HepG2 (cell line): ENCODE measurements around the gene SLC45A1.

Source experiments
- JUNB ChIP-seq: sonication (generic); formaldehyde crosslinking; IDR thresholded peaks from 2 replicates; pipeline ENCODE4 v1.8.0; 2022; ENCODE audit warnings: missing genetic modification reagents, mild to moderate bottlenecking, borderline replicate concordance
- TF ChIP-seq, protein P1 (sequence below): sonication (generic); formaldehyde crosslinking; IDR thresholded peaks from 2 replicates; pipeline ENCODE4 v1.5.0; 2020; ENCODE audit warnings: missing genetic modification reagents

DNA sequence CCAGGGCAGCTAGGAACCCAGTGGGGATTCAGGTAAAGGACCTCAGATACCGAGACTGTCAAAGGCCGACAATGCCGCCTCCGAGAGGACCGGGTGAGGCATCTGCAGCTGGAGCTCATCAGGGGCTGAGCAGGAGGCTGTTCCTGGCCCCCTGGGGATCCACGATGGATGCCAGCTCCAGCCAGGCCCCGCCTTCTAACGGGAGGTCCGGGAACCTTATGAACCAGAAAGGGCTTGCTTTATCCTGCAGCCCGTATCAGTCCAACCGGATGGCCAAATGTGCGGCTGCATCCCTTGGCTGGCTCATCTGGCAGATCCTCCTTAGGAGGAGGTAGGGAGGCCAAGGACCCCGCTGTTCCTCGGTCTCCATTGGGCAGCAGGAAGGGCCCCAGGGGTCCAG is 32.0 kb downstream of the SLC45A1 start:
- TF ChIP-seq JUNB (CRISPR knock-in tag), result no peak
- TF ChIP-seq, protein P1, sequence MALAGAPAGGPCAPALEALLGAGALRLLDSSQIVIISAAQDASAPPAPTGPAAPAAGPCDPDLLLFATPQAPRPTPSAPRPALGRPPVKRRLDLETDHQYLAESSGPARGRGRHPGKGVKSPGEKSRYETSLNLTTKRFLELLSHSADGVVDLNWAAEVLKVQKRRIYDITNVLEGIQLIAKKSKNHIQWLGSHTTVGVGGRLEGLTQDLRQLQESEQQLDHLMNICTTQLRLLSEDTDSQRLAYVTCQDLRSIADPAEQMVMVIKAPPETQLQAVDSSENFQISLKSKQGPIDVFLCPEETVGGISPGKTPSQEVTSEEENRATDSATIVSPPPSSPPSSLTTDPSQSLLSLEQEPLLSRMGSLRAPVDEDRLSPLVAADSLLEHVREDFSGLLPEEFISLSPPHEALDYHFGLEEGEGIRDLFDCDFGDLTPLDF (CRISPR knock-in tag), result no peak
